H1 (cell line): Measurements from ENCODE around the gene GALNT5. TPM values are rescaled to one million over a fixed set of nuclear protein-coding genes. Genes with fewer than 3 reads are reported as not detected.

Source experiments
- BACH1 ChIP-seq: IDR thresholded peaks from 2 replicates; pipeline ENCODE4 v1.6.1; 2012; ENCODE audit warnings: low read length, improper control_type of control experiment
- CHD2 ChIP-seq: IDR thresholded peaks from 2 replicates; pipeline ENCODE4 v1.6.1; 2012; ENCODE audit warnings: low read length, improper control_type of control experiment
- CHD7 ChIP-seq: fragments of 300-600 bp; sonication (generic); IDR thresholded peaks from 2 replicates; pipeline ENCODE4 v1.7.1; 2012; ENCODE audit warnings: low read length, moderate library complexity, mild to moderate bottlenecking, inconsistent platforms; ENCODE audit not compliant: insufficient replicate concordance
- CTCF ChIP-seq, 3 experiments: IDR thresholded peaks; 1 replicate in 2 of 3; 2 replicates in 1 of 3; pipeline versions ENCODE4 v1.5.1 to v1.6.1; 2011; ENCODE audit warnings: low read length in 3 of 3, mild to moderate bottlenecking in 3 of 3, inconsistent platforms in 2 of 3, low read depth in 1 of 3, moderate library complexity in 1 of 3; ENCODE audit not compliant: insufficient read depth in 1 of 3; ENCODE audit errors: control extremely low read depth in 1 of 3
- EGR1 ChIP-seq: IDR thresholded peaks from 2 replicates; pipeline ENCODE4 v1.6.1; 2011; ENCODE audit warnings: low read depth, low read length, borderline replicate concordance
- GABPA ChIP-seq: IDR thresholded peaks from 2 replicates; pipeline ENCODE4 v1.6.1; 2011; ENCODE audit warnings: mild to moderate bottlenecking, low read length, moderate library complexity, borderline replicate concordance; ENCODE audit not compliant: insufficient read depth
- POU5F1 ChIP-seq: IDR thresholded peaks from 2 replicates; pipeline ENCODE4 v1.6.1; 2011; ENCODE audit warnings: low read depth, mild to moderate bottlenecking, low read length, moderate library complexity
- SP4 ChIP-seq: IDR thresholded peaks from 2 replicates; pipeline ENCODE4 v1.6.1; 2012; ENCODE audit warnings: low read length, inconsistent platforms
- SUZ12 ChIP-seq: fragments of 200-600 bp; sonication (generic); IDR thresholded peaks from 2 replicates; pipeline ENCODE4 v1.6.1; 2012; ENCODE audit warnings: mild to moderate bottlenecking, inconsistent platforms, low read length, moderate library complexity, mixed read lengths
- polyA plus RNA-seq, 7 experiments: library from polyadenylated mRNA; depleted of rRNA in 3 of 7; stranded (reverse) in 5 of 7; unstranded in 2 of 7; fragments of >200 nt in 5 of 7; fragments of 200-250 nt in 2 of 7; gene quantifications; 1 replicate in 5 of 7; 2 replicates in 1 of 7; 4 replicates in 1 of 7; pipeline versions ENCODE4 v1.2.1 to v1.2.3, GENCODE V29; 2011 to 2013; ENCODE audit warnings: missing spikeins in 2 of 7, mixed read lengths in 2 of 7
- total RNA-seq: library from RNA; stranded (reverse); fragmentation: NEBNext Ultra II Directional; extraction: Animal tissue kit (Norgen Biotek cat#: 25700); gene quantifications from 2 replicates; pipeline ENCODE4 v1.2.1, GENCODE V29; 2021

GALNT5 gene
- total and polyA plus RNA-seq, 2 of the 8 experiments (the other 6 are each of a cell fraction or from before 2014, with no cell fraction given) = 0.02 to 0.06 TPM

- TF ChIP-seq CHD7 (no peak), BACH1 (no peak), EGR1 (no peak), SUZ12 (no peak), CHD2 (no peak), GABPA (no peak), POU5F1 (no peak), CTCF (IDR thresholded peaks at IDR 0.05; ENCODE audit: control extremely low read depth in 1 of 3, insufficient read depth in 1 of 3, low read depth in 1 of 3, low read length in 3 of 3) (no peak), SP4 (no peak)
Measured at GRCh38 chr2:157261199-157261782, 3.8 kb downstream of the GALNT5 start (continued).
